WERI-Rb-1 (cell line): ENCODE results near the gene PAPOLA.
"Not testable (repeated sequence)": the region's sequence is repeated elsewhere in the genome, so short reads cannot be mapped to it uniquely, and the experiment has no call there.

Source experiments
- DNase-seq: peaks from one replicate; pipeline ENCODE4 v3.0.0-alpha.2; 2020
- H3K27ac ChIP-seq: fragments of 250-450 bp; sonication (Bioruptor Pico); 2 replicates; pipeline ENCODE4 v1.5.1; 2020; ENCODE audit warnings: mild to moderate bottlenecking, moderate library complexity
- H3K27me3 ChIP-seq: fragments of 250-450 bp; sonication (Bioruptor Pico); 2 replicates; pipeline ENCODE4 v1.5.1; 2021; ENCODE audit warnings: mild to moderate bottlenecking, low read depth, moderate library complexity; ENCODE audit not compliant: insufficient read depth, severe bottlenecking
- H3K36me3 ChIP-seq: fragments of 250-450 bp; sonication (Bioruptor Pico); 2 replicates; pipeline ENCODE4 v1.5.1; 2020; ENCODE audit warnings: mild to moderate bottlenecking, moderate library complexity
- H3K4me3 ChIP-seq: 2 replicates; pipeline ENCODE4 v1.5.1; 2011; ENCODE audit warnings: low read depth, mild to moderate bottlenecking, control low read depth, low read length
- H3K9me3 ChIP-seq: fragments of 250-450 bp; sonication (Bioruptor Pico); 2 replicates; pipeline ENCODE4 v1.5.1; 2021; ENCODE audit warnings: mild to moderate bottlenecking, moderate library complexity; ENCODE audit not compliant: severe bottlenecking
- CTCF ChIP-seq: IDR thresholded peaks from 2 replicates; pipeline ENCODE4 v1.5.1; 2011; ENCODE audit warnings: low read depth, mild to moderate bottlenecking, control low read depth, inconsistent platforms, low read length

PAPOLA gene

GRCh38 chr14:96464136-96464535 lies 38.0 kb upstream of the PAPOLA start:
- DNase-seq = no peak
- Histone ChIP-seq H3K36me3 (no peaks in the 10 kb centered on the region), H3K4me3 (no peak overlapping the region), H3K27me3 (no peaks in the 10 kb centered on the region), H3K9me3 (no peaks in the 10 kb centered on the region), H3K27ac (no peak overlapping the region)
- TF ChIP-seq CTCF = no peak

DNA sequence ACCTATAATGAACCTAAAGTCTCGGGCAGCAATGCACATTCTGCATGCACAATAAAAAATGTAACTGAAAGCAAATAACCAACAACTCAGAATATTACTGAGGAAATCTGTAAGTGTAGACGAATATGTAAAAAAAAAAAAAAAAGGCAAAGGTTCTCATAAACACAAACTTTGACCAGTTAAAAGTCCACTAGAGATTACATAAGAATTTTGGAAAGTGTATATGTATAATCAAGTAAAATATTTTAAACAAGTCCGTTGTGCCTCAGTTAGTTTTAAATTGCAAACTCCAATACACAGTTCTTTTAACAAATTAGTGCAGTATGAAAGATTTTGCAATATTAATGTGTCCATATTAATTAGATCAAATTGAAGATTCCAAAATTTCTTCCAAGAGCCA lies 35.3 kb upstream of the PAPOLA start:
- no peak for TF ChIP-seq CTCF
- no peaks in the 10 kb centered on the region for H3K27me3 ChIP-seq
- DNase-seq = no peak
- H3K9me3 ChIP-seq = no peaks in the 10 kb centered on the region
- no peak overlapping the region for H3K27ac ChIP-seq
- H3K36me3 ChIP-seq = no peaks in the 10 kb centered on the region
- H3K4me3 ChIP-seq = no peak overlapping the region

GRCh38 chr14:96470331-96470730 lies 31.9 kb upstream of the PAPOLA start:
- no peaks in the 10 kb centered on the region for H3K36me3 ChIP-seq
- H3K27me3 ChIP-seq = no peaks in the 10 kb centered on the region
- H3K9me3 ChIP-seq = no peaks in the 10 kb centered on the region
- H3K27ac ChIP-seq = no peak overlapping the region
- no peak for DNase-seq
- H3K4me3 ChIP-seq = no peak overlapping the region
- TF ChIP-seq CTCF = no peak

DNA sequence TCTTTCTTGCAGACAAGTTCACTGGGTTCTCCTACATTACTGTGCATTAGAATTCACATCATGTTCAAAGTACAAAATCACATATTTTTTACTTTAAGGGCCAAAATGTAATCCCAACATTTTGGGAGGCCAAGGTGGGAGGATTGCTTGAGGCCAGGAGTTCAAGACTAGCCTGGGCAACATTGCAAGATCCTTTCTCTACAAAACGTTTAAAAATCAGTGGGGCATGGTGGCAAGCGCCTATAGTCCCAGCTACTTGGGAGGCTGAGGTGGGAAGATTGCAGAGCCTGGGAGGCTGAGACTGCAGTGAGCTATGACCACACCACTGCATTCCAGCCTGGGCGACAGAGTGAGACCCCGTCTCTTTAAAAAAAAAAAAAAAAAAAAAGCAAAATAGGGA lies 31.2 kb upstream of the PAPOLA start:
- not testable (repeated sequence) for DNase-seq, H3K36me3 ChIP-seq, H3K27ac ChIP-seq, H3K9me3 ChIP-seq, H3K27me3 ChIP-seq, H3K4me3 ChIP-seq

GRCh38 chr14:96478119-96478518 lies 24.1 kb upstream of the PAPOLA start:
- no peaks in the 10 kb centered on the region for H3K36me3 ChIP-seq

DNA sequence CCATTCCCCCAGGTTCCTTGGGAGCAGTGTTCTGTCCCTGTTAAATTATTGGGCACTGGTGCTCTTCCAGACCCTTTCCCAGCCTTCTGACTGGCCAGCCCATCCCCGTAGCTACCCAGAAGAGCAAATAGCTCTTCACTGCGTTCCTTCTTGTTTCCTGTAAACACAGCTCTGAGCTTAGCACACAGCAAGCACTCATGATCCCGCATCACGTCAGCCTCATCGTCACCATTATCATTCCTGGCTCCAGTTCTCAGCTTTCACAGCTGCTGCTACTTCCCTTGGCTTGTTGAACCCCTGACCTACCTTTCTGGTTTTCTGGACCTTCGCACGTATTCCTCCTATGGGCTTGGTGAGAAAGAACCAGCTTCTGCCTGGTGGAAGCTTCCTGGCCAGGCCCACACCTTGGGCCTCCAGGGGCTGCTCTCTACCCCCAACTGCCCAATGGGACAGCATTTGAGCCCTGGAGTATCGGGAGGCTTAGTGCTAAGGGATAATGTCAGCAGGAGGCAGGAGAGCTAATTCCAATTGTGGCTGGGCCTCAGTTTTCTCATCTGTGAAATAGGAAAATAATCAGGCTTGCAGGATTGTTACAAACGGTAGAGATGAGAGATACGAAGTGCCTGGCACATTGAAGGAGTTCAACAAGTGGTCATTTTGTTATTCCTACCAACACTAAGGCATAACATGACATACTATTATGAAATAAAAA lies 22.6 kb upstream of the PAPOLA start:
- Histone ChIP-seq H3K4me3 (no peak overlapping the region), H3K36me3 (no peaks in the 10 kb centered on the region), H3K27me3 (no peaks in the 10 kb centered on the region), H3K9me3 (no peaks in the 10 kb centered on the region), H3K27ac (no peak overlapping the region)
- DNase-seq = no peak
- TF ChIP-seq CTCF = no peak

More at GRCh38 chr14:96478119-96478518, 24.1 kb upstream of the PAPOLA start:
- DNase-seq = no peak
- H3K27me3 ChIP-seq = no peaks in the 10 kb centered on the region
- no peak overlapping the region for H3K27ac ChIP-seq
- H3K4me3 ChIP-seq = no peak overlapping the region
- no peak for TF ChIP-seq CTCF
- no peaks in the 10 kb centered on the region for H3K9me3 ChIP-seq
